Effector memory CD8-positive, alpha-beta T cell (primary cell): ENCODE data around the gene NUDT16L1.

Experiments used
- ATAC-seq: fragments of 150-1000 bp; cut with Tn5 transposase; replicated peaks from 2 replicates; pipeline ENCODE4 v1.10.0; 2021; ENCODE audit warnings: mild to moderate bottlenecking, moderate library complexity
- DNase-seq, 3 experiments: peaks; one replicate each; pipeline ENCODE4 v3.0.0; 2021
- H3K27ac Mint-ChIP-seq, 2 donors: one replicate each; pipeline ENCODE4 v1.8.0; 2022; ENCODE audit warnings: mild to moderate bottlenecking in 2 of 2, mixed read lengths in 2 of 2, moderate library complexity in 2 of 2
- H3K27me3 Mint-ChIP-seq, 2 donors: one replicate each; pipeline ENCODE4 v1.8.0; 2022; ENCODE audit warnings: mixed read lengths in 2 of 2
- H3K36me3 Mint-ChIP-seq: one replicate; pipeline ENCODE4 v1.8.0; 2022; ENCODE audit warnings: mild to moderate bottlenecking, moderate library complexity, mixed read lengths; ENCODE audit not compliant: insufficient read depth
- H3K4me1 Mint-ChIP-seq, 2 donors: one replicate each; pipeline ENCODE4 v1.8.0; 2022; ENCODE audit warnings: low read depth in 2 of 2, mixed read lengths in 2 of 2
- H3K4me3 Mint-ChIP-seq, 2 donors: one replicate each; pipeline ENCODE4 v1.8.0; 2022; ENCODE audit warnings: mild to moderate bottlenecking in 2 of 2, mixed read lengths in 2 of 2, moderate library complexity in 2 of 2
- H3K9me3 Mint-ChIP-seq, 2 donors: one replicate each; pipeline ENCODE4 v1.8.0; 2022; ENCODE audit warnings: mixed read lengths in 2 of 2

Gene NUDT16L1

GRCh38 chr16:4682084-4682591 lies 11.2 kb upstream of the NUDT16L1 start:
- no peaks in the 10 kb centered on the region for H3K27me3 Mint-ChIP-seq
- peaks cover 3 to 8% of the 10 kb centered on the region in 2 donors for H3K4me1 Mint-ChIP-seq
- ATAC-seq (peak; percentile 16), DNase-seq (no peak)
- peaks cover 13% of the 10 kb centered on the region for H3K36me3 Mint-ChIP-seq
- H3K4me3 Mint-ChIP-seq = no peak overlapping the region
- H3K9me3 Mint-ChIP-seq = no peaks in the 10 kb centered on the region
- peak overlapping the region in 1 of 2 donors; percentile 32 for H3K27ac Mint-ChIP-seq

GRCh38 chr16:4682616-4683254 lies 10.6 kb upstream of the NUDT16L1 start:
- DNase-seq (no peak), ATAC-seq (peak; percentile 40)
- Mint-ChIP-seq H3K36me3 (peaks cover 17% of the 10 kb centered on the region), H3K27me3 (no peaks in the 10 kb centered on the region), H3K9me3 (no peaks in the 10 kb centered on the region), H3K4me3 (no peak overlapping the region), H3K4me1 (peaks cover 3 to 7% of the 10 kb centered on the region in 2 donors), H3K27ac (peak overlapping the region in 1 of 2 donors; percentile 46)

DNA sequence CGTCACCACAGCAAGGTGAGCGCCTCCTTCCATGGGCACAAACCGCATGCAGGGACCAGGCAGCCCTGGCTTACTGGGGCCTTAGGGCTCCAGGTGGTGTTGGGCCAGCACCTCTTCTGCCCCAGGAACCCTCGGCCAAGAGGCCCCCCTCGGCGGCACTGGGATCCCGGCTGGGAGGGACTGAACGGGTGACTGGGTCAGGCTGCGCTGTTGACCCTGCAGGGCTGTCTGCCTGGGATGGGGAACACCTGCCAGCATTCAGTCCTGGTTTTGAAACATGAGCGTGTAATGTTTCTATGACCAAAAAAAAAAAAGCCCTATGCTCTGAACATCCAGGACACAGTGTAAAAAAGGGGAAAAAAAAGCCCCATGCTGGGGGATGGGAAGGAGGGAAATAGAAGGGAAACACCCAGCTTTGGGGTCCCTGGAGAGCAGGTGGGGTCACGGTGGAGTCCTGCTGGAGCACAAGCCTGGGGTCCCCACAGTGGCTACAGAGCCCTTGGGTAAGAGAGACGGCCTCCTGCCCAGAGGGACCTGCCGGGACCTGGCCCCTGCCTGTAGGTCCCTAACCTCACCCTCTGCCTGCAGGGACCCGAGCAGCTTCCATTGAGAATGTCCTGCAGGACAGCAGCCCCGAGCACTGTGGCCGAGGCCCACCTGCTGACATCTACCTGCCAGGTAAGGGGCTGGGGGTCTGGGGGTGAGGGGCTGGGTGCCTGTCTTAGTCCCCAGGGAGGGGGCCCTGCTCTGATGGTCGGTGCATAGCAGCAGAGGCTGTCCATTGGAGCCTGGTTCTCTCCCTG lies 9.9 kb upstream of the NUDT16L1 start:
- DNase-seq (no peak), ATAC-seq (no peak)
- Mint-ChIP-seq H3K4me3 (no peak overlapping the region), H3K27ac (peak overlapping the region in 1 of 2 donors; percentile 46), H3K4me1 (no peaks in the 10 kb centered on the region), H3K36me3 (peaks cover 17% of the 10 kb centered on the region), H3K27me3 (no peaks in the 10 kb centered on the region), H3K9me3 (no peaks in the 10 kb centered on the region)

GRCh38 chr16:4684058-4684715 lies 9.2 kb upstream of the NUDT16L1 start:
- Mint-ChIP-seq H3K36me3 (peaks cover 17% of the 10 kb centered on the region), H3K27ac (peak overlapping the region in 1 of 2 donors; percentile 29), H3K4me1 (no peaks in the 10 kb centered on the region), H3K9me3 (no peaks in the 10 kb centered on the region), H3K27me3 (no peaks in the 10 kb centered on the region), H3K4me3 (no peak overlapping the region)
- no peak for DNase-seq
- ATAC-seq = no peak

DNA sequence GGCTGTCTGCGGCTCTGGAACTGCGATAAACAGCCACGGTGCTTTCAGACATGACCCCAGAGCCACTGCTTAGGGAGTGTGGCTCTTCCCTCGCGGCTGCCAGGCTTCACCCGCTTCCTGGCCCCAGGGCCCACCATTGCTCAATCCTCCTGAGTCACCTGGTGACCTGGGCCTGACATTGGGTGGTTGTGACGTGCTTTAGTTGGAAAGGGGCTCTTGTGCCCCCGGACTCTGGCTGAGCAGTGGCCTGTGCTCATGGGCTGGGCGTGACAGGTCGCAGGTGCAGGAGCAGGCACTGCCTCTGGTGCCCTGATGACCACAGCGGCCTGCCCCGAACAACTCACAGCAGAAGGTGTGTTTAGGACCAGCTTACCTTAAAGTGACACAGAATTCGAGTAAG lies 8.6 kb upstream of the NUDT16L1 start:
- DNase-seq (no peak), ATAC-seq (no peak)
- H3K27me3 Mint-ChIP-seq = no peaks in the 10 kb centered on the region
- H3K4me3 Mint-ChIP-seq = no peak overlapping the region
- H3K4me1 Mint-ChIP-seq = no peaks in the 10 kb centered on the region
- peak overlapping the region in 1 of 2 donors; percentile 29 for H3K27ac Mint-ChIP-seq
- no peaks in the 10 kb centered on the region for H3K9me3 Mint-ChIP-seq
- H3K36me3 Mint-ChIP-seq = peaks cover 20% of the 10 kb centered on the region

DNA sequence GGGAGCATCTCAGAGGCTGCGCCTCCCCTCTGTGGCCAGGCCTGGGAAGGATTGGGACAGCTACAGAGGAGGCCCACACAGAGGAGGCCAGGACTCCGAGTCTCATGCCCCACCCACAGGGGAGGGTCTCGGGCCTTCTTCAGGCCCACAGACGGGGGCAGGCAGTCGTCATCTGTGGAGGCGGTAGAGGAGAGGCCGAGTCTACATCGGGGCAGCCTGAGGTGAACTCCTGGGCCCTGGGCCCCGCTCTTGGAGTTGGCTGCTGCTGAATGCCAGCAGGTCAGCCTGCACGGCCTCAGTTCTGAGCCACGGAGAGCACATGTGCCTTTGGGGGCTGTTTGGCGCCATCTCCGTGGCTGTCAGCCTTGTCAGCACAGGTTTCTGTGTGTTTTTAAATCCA lies 8.1 kb upstream of the NUDT16L1 start:
- ATAC-seq = no peak
- Mint-ChIP-seq H3K4me3 (no peak overlapping the region), H3K27me3 (no peaks in the 10 kb centered on the region), H3K4me1 (no peaks in the 10 kb centered on the region), H3K27ac (peak overlapping the region in 1 of 2 donors; percentile 29), H3K36me3 (peaks cover 23% of the 10 kb centered on the region), H3K9me3 (no peaks in the 10 kb centered on the region)
- DNase-seq = no peak

DNA sequence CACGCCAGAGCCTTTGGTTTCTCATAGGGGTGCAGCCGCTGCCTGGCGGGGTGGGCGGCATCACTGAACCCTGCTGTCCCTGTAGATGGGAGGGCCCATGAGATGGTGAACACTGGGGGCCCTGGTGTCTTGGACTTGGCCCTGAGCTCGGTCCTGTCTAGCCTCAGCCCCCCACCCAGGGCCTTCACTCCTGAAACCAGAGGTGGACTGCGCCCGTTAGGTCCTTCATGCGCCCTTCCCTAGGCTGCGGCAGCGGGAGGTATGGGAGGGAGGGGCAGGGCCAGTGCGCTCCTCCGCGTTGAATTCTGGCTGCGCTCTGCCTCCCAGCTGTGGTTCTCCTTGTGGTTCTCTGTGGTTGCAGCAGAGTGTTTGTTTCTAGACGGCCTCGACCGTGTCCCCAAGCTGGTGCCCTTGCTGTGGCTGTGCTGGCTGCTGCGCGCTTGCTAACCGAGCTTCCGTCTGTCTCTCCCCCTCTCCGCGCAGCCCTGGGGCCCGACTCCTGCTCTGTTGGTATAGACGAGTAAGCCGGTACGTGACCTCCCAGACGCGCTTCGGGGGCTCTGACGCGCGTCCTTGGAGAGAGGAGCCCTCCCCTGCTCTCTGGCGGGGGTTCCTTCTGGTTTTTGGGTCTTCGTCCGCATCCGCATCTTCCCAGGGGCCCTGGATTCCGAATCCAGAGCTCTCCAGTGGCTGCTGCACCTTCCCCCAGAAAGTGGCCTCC lies 7.4 kb upstream of the NUDT16L1 start:
- no peak for DNase-seq
- Mint-ChIP-seq H3K4me3 (no peak overlapping the region), H3K36me3 (peaks cover 23% of the 10 kb centered on the region), H3K27me3 (no peaks in the 10 kb centered on the region), H3K4me1 (no peaks in the 10 kb centered on the region), H3K27ac (no peak overlapping the region), H3K9me3 (no peaks in the 10 kb centered on the region)
- no peak for ATAC-seq

- Mint-ChIP-seq H3K36me3 (peaks cover 18% of the 10 kb centered on the region), H3K9me3 (no peaks in the 10 kb centered on the region), H3K4me1 (peaks cover 3 to 4% of the 10 kb centered on the region in 2 donors), H3K27me3 (no peaks in the 10 kb centered on the region), H3K4me3 (no peak overlapping the region), H3K27ac (peak overlapping the region in 1 of 2 donors; percentile 22)
- DNase-seq (no peak), ATAC-seq (no peak)
Observed at GRCh38 chr16:4686497-4687210, 6.7 kb upstream of the NUDT16L1 start.

DNA sequence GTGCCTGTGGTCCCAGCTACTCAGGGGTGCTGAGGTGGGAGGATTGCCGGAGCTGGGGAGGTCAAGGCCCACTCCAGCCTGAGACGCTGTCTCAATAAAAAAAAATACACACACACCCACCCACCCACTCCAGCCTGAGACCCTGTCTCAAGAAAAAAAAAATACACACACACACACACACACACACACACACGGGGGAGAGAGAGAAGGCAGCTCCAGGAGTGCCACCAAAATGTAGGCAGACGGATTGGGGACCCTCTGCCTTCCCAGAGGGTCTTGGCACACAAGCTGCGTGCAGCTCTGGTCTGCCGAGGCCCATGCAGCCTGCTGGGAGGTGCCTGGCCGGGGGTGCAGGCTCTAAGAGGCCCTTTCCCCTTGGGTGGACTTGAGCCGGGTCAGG lies 5.9 kb upstream of the NUDT16L1 start:
- no peak overlapping the region for H3K4me3 Mint-ChIP-seq
- no peak for DNase-seq
- no peak for ATAC-seq
- peak overlapping the region; percentile 22 to 68 for H3K27ac Mint-ChIP-seq
- H3K9me3 Mint-ChIP-seq = no peaks in the 10 kb centered on the region
- H3K27me3 Mint-ChIP-seq = no peaks in the 10 kb centered on the region
- H3K36me3 Mint-ChIP-seq = peaks cover 17% of the 10 kb centered on the region
- H3K4me1 Mint-ChIP-seq = peaks cover 6% of the 10 kb centered on the region in 2 donors

GRCh38 chr16:4687946-4688673 lies 5.3 kb upstream of the NUDT16L1 start:
- peaks cover 9% of the 10 kb centered on the region in 2 donors for H3K4me1 Mint-ChIP-seq
- H3K4me3 Mint-ChIP-seq = no peak overlapping the region
- no peaks in the 10 kb centered on the region for H3K9me3 Mint-ChIP-seq
- no peaks in the 10 kb centered on the region for H3K27me3 Mint-ChIP-seq
- H3K27ac Mint-ChIP-seq = peak overlapping the region in 1 of 2 donors; percentile 68
- peaks cover 19% of the 10 kb centered on the region for H3K36me3 Mint-ChIP-seq
- ATAC-seq (no peak), DNase-seq (no peak)

GRCh38 chr16:4688674-4689045 lies 4.7 kb upstream of the NUDT16L1 start:
- no peak for DNase-seq
- Mint-ChIP-seq H3K27me3 (no peaks in the 10 kb centered on the region), H3K27ac (no peak overlapping the region), H3K4me1 (peaks cover 9% of the 10 kb centered on the region in 2 donors), H3K36me3 (peaks cover 21% of the 10 kb centered on the region), H3K9me3 (no peaks in the 10 kb centered on the region), H3K4me3 (no peak overlapping the region)
- ATAC-seq = no peak

DNA sequence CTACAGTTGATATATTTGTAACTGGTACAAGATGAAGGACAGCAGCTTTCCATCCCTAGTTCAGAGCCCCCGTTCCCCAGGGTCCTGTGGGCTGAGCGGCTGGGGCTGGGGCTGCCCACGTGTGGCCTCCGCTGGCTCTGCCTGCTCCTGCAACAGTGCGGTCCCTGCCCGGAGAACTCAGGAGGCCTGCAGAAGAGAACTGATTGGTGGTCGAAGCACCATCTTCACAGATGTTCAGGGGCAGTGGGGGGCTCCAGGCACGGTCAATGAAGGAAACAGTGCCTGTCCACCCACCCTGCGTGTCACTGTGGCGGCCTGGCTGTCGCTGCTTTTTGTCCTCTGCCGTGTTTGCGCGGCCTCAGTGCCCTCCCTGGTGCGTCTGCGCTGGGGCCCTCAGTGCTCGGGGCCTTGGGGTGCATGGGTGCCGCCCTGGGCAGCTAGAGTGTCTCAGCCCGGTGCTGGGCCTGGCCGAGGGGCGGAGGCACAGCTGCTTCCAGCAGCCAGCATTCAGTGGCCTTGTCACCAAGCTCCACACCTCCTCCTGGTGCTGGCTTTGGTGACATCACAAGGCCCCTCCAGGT lies 4.2 kb upstream of the NUDT16L1 start:
- no peak for DNase-seq
- Mint-ChIP-seq H3K4me3 (no peak overlapping the region), H3K27ac (peak overlapping the region in 1 of 2 donors; percentile 53), H3K27me3 (no peaks in the 10 kb centered on the region), H3K9me3 (no peaks in the 10 kb centered on the region), H3K36me3 (peaks cover 20% of the 10 kb centered on the region), H3K4me1 (peaks cover 9% of the 10 kb centered on the region in 2 donors)
- no peak for ATAC-seq
